Dermis microvascular lymphatic vessel endothelial cell (primary cell): ENCODE measurements around the gene RPS19BP1. TPM values are rescaled to one million over a fixed set of nuclear protein-coding genes. Genes with fewer than 3 reads are reported as not detected.
"Not testable (repeated sequence)": the region's sequence is repeated elsewhere in the genome, so short reads cannot be mapped to it uniquely, and the experiment has no call there.

Experiments
- DNase-seq, 2 donors: peaks; one replicate each; pipeline versions ENCODE4 v3.0.0 to v3.0.0-alpha.2; 2010; ENCODE audit warnings: low read depth in 2 of 2
- total RNA-seq: library from RNA; depleted of rRNA; stranded (reverse); fragments of >200 nt; gene quantifications from 2 replicates; pipeline ENCODE4 v1.2.1, GENCODE V29; 2014

RPS19BP1 gene
- total RNA-seq, 1 donor from 2014 or later: 41.6 TPM

DNA sequence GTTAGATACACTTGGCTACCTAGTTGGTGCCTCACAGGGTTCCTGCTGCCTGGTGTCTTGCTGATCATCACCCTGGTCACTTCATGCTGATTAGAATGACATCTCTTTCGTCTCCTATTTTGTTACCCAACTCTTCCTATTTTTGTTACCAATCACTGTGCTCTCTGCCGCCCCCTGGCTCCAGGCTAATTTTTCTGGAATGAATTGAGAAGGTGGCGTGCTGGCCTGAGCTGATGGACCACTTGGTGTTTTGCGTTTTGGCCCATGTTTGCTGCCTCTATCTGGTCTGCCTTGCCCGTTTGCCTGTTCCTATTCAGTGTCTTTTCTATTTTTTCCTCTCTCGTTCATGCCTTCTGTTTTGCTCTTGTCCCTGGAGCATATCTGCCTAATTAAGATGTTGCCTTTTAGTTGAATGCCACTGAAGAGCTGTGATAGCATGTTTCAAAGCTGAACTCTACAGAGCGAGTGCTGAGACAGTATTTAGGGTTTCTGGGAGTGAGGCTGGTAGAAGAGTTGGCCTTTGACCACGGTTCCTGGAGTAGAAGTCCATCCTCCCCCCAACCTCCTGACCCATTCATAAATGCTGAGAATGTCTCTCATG lies 18.1 kb downstream of the RPS19BP1 start:
- DNase-seq: peak in 1 of 2 donors; percentile 51

- DNase-seq: no peak
Observed at GRCh38 chr22:39513791-39514190, 18.8 kb downstream of the RPS19BP1 start.

DNA sequence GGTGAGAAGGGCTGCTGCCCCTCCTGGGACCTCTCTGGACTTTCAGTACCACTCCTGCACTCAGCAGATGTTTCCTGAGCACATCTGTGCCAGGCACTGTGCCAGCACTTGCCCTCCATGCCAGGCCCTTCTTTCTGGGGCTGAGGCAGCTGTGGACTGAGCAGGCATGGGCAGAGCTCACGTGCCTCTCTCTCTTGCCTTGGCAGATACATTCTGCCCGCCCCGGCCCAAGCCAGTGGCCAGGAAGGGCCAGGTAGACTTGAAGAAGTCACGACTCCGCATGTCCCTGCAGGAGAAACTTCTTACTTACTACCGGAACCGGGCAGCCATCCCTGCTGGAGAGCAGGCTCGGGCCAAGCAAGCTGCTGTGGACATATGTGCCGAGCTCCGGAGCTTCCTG lies 20.5 kb downstream of the RPS19BP1 start:
- DNase-seq: no peak

DNA sequence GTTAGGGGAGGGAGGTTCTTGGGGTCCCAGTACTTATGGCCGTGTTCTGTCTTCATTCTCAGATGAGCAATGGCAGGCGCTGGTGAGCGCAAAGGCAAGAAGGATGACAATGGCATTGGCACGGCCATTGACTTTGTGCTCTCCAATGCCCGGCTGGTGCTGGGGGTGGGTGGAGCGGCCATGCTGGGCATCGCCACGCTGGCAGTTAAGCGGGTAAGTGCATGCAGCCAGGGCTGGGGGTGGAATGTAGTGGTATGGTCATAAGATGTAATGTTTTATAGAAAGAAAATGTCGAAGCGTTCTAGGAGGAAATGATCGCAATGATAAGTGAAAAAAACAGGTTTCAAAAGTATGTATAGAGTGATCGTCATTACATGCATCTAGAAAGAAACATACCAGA lies 21.3 kb downstream of the RPS19BP1 start:
- no peak for DNase-seq

- no peak for DNase-seq
Observed at GRCh38 chr22:39510529-39511149, 21.9 kb downstream of the RPS19BP1 start.

- DNase-seq: no peak
Observed at GRCh38 chr22:39508393-39508792, 24.2 kb downstream of the RPS19BP1 start.

DNA sequence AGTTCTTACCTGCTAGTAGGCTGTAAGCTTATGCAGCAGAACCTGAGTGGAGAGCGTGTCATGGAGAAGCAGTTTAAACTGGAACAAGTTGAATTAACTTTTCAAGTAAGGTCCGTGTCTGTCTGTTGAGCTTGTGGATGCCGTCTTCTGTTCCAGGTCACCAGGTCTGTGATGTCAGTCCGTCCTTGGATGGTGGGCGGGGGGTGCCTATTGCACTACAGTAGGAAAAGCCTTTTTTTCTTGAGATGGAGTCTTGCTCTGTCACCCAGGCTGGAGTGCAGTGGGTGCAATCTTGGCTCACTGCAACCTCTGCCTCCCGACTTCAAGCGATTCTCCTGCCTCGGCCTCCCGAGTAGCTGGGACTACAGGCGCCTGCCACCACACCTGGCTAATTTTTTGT lies 25.5 kb downstream of the RPS19BP1 start:
- DNase-seq: not testable (repeated sequence)

GRCh38 chr22:39504071-39504470 lies 28.5 kb downstream of the RPS19BP1 start:
- DNase-seq: no peak

GRCh38 chr22:39503630-39504029 lies 28.9 kb downstream of the RPS19BP1 start:
- DNase-seq: no peak

DNA sequence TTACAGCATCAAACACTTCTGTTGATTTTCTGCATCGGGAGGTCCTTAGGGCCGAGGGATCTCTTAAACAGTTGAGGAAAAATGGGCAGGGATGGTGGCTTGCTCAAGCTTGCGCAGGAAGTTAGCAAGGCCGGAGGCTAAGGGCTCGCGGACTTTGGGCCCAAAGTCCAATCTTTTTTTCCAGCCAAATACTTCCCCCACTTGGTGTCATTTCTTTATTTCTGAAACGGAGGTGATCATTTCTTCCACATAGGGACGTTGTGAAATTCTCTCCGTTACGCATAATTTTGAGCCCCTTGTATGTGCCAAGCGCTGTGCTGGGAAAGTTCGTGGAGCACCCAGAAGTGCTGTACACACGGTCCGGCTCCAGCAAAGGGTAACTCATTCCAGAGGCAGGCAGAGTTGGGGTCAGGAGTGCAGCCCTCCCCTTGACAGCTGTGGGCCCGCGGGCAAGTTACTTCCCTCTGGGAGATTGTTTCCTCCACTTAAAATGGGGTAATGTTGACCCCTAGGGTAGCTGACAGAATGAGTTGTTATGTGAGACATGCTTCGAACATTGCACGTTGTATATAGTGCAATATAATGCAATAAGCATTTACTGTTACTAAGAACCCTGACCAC lies 29.6 kb downstream of the RPS19BP1 start:
- DNase-seq: no peak

DNA sequence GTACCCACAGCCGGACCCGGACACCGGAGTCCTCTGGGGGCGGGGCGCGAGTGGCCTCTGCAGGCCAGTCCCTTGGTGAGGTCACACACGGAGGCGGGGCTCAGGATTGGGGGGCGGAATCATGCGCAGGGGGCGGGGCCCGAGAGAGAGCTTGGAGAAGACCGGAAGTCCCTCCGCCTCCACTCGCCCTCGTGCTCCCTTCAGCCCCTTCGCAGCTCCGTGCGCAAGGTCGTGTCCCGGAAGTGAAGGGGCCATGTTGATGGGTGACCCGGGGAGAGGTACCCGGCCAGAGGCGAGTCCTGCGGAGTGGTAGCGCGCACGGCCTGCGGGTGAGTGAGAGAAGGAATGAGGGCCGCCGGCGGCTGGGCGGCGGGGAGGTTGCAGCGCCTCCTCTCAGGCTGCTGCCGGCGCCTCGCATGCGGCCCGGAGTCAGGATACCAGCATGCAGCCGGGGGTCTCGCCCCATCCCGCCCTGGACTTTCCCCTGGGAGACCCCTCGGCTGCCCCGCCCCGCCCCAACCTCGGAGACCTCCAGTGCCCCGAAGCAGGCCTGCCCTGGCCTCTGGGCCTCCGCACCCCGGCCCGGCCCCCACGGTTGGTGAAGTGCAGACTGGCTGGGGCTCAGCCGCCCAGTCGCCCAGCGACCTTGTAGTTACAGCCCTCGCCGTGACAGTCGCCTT lies 30.3 kb downstream of the RPS19BP1 start, which contains the start of gene MIEF1:
TSS of gene MIEF1 (plus strand) at position 182 of the 680 bp plus-strand sequence. CDS start 9,005 bp downstream, outside the sequence.
- DNase-seq: peak; percentile 82 to 94

DNA sequence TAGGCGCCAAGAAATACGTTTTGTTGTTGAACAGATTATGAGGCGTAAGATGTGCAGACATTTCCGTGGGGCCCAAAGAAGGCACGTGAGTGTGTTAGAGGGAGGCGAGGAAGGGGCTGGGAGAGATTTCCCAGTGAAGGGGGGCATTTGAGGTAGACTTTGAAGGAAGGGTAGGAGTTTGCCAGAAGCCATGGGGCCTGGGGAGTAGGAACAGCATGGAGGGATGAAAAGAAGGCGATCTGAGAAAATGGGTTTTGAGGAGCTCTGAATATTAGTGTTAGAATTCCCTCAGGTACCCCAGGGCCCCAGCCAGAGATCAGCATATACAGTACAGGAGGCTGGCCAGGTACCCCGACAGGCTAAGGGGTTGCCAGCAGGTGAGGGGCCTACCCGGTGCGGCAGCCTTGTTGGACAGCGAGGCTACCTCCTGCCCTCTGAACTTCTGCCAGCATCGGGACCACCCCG lies 30.9 kb downstream of the RPS19BP1 start:
- no peak for DNase-seq

- DNase-seq: no peak
Observed at GRCh38 chr22:39500101-39500500, 32.4 kb downstream of the RPS19BP1 start.

DNA sequence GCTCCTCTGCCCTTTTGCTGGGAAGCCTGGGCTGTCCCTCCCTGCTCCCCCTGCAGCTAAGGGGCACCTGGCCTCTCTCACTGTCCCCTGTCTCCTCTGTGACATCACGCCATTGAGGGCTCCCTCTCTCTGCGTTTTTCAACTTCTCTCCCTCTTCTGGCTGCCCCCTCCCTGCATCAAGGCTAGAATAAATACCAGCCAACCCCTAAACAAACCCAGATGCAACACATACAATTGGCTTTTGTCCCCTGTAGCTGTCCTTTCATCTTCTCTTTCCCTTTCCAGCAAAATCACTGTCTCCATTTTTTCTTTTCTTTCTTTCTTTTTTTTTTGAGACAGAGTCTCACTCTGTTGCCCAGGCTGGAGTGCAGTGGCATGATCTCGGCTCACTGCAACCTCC lies 33.7 kb downstream of the RPS19BP1 start:
- DNase-seq: no peak

DNA sequence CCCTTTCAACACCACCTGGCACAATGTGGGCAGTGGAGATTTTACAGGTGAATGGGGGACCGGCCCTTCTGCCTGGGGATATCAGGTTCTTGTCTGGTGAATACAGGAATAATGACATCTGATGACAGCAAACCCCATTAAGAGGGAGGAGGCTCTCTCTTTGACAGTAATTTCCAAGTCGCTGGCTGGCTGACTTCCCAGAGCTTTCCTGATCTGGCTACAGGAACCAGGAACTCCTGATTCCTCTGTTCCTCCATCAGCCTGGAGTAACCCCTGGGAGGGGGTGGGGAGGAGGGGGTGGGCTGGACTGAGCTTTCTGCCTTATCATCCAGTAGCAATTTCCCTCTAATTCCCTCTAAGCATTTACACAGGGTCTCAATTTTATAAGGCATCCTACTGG lies 34.2 kb downstream of the RPS19BP1 start:
- DNase-seq: peak in 1 of 2 donors; percentile 65

- DNase-seq: no peak
Observed at GRCh38 chr22:39497429-39497828, 35.1 kb downstream of the RPS19BP1 start.

DNA sequence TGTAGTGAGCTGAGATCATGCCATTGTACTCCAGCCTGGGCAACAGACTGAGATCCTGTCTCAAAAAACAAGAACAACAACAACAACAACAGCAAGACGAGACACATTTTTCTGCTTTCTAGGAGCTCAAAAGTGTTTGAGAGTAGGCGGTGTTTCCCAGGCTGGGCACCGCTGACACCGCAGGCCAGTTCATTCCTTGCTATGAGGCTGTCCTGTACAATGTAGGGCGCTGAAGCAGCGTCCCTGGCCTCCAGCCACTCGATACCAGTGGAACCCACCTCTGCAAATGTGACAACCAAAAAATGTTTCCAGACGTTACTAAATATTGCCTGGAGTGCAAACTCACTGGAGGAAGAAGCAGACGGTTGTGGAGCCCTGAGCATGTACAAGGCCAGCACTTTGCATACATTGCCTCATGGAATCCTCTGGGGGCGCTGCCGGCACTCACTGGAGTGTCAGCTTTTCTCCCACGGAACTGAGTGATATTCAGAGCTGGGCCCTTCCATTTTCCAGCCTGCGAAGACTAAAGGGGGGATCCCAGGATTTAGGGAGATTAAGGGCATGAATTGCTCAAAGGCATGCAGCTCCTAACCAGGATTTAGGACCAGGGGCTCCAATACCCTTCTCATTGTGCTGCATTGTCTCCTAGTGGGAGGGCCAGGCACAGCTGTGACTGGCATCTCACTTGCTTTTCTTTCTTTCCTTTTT lies 36.3 kb downstream of the RPS19BP1 start:
- peak; percentile 47 to 73 for DNase-seq

DNA sequence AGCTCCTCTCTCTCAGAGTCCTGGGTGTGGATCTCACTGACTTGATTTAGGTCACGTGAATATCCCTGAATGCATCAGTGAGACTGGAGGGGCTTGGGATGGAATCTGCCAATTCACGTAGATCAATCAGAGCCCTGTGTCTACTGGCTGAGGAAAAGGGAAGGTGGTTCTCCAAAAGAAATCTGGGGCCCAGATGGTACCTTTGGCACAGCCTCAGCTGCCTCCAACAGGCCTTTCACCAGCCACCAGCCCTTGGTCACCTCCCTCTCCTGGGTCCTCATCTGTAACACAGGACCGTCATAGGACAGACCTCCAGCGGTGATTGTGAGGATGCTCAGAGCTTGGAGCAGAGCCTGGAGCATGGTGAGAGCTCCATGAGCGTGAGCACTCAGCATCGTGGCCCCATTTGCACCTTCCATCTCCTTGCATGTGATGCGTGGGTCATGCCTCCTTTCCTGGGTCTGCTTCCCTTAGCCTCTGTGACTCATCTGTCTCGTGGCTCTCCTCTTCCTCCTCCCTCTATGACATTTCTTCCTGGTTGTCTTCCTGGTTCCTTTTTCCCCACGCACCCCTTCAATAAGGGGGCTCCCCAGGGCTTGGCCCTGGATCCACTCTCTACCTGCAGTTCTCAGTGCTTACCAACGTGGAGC lies 38.0 kb downstream of the RPS19BP1 start:
- no peak for DNase-seq

GRCh38 chr22:39493759-39494158 lies 38.8 kb downstream of the RPS19BP1 start:
- DNase-seq: no peak

DNA sequence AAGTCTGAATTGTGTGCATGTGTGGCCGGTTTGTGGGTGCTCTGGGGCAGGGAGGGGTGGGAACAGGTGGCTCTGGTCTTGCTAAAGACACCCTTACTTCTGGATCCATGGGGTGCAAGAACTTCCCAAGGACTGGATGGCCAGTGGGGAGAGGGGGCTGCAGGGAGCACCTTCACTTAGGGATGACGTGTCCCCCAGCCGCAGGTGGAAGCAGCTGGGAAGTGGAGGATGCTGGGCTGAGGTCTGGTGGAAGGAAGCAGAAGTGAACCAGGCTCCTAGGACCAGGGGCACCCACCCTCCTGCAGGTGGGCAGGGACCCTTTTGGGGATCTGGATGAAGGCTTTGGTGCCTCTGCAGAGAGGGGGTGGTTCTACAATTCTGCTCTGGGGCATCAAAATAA lies 40.4 kb downstream of the RPS19BP1 start:
- no peak for DNase-seq

DNA sequence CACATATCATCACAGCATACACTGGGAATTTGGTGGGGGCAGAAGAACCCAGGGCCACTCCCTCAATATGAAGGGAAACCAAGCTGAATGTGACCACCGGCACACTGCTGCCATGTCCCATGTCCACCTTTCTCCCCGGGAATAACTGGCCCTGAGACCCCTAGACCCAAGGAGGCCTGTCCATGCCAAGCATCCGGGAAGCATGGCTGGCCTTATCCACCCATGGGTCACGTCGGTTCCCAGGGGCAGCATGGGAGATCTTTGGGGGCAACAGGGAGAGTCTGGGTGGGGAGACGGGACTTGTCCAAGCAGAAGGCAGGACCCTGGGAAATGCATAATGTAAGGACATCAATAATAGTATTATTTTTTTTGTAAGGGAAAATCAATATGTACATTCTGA lies 40.9 kb downstream of the RPS19BP1 start:
- no peak for DNase-seq
